Stimulated activated CD8-positive, alpha-beta memory T cell treated with anti-CD3 and anti-CD28 coated beads, Interleukin-4, amount 100 ng/mL, for 1 hour (primary cell): ENCODE data around the gene SPAG7.

Source experiments
- DNase-seq, 2 donors: peaks; one replicate each; pipeline ENCODE4 v3.0.0-alpha.2; 2020; ENCODE audit warnings: low read depth in 2 of 2, low spot score in 1 of 2

Gene SPAG7

DNA sequence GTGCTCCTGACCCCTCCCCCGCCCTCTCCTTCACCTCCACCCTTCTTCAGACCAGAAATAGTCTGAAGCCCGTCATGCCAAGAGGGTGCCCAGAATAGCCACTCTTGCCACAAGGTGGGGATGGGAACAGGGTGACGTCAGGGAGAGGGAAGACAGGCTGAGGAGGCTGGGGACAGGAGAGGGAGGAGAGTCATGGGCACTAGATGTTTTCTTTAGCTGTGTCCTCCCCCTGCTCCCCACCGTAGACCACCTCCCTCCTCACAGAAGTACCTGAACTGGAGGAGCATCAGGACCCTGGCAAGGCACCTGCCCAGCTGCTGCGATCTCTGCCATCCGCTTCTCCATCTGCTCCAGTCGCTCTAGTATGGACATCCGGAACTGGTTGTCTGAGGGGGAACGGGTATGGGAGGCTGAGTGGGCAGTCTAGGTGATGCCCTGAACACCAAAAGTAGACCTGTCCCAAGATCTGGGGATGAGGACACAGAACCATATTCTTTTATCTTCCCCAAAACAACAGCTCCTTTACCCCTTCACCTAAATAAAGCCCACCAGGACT lies 6.6 kb upstream of the SPAG7 start:
- DNase-seq: no peak

DNA sequence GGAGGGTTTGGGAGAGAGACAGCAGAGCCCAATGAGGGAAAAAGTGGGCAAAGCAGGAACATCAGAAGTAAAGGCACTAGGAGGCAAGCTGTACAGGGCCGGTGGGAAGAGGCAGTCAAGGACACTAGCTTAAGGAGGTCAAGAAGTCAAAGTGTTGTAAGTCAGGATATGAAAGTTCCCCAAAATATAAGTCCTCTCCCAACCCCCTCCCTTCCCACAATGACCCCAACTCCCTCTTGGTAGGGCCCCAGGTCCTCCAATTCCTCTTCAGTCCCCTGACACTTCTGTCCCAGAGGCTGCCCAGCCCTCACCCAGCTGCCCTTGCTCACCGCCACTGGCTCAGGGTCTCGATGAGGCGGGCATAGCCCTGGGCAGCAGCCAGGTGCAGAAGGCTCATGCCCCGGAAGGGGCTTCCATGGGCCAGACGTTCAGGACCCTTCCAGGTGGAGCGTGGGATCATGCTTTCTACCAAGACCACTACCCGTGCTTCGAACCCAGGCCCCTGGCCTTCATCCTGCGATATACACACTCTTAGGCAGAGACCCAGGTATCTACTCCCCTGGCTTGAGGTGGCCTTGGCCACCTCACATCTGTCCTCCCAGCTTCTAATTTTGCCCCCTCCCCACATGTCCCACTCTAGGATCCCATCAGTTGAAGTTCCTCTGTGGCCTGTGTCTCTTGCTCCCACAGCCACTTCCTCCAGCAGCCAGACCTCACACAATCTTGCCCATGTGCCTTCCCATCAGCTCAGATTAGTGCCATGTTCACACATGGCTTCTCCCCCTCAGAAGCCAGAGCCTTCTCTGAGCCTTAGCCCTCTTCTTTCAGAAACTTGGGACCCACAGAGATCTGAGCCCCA lies 5.9 kb upstream of the SPAG7 start:
- no peak for DNase-seq

DNA sequence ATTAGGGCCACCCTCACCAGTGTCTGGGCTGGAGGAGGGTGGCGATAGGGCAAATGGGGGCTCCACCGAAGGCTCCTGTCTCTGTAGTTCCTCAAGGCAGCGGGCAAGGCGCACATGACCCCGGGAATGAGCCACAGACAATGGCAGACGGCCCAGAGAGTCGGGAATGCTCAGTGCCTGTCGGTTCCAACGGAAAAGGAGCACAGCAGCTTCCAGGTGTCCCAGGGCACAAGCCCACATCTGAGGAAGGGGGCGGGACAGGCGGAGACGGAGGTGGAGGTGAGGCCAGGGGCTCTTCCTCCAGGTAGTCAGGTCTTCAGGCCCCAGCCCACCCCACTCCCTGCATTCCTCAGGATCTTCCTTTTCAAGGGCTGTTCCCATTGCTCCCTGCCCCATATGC lies 5.1 kb upstream of the SPAG7 start:
- DNase-seq: no peak

DNA sequence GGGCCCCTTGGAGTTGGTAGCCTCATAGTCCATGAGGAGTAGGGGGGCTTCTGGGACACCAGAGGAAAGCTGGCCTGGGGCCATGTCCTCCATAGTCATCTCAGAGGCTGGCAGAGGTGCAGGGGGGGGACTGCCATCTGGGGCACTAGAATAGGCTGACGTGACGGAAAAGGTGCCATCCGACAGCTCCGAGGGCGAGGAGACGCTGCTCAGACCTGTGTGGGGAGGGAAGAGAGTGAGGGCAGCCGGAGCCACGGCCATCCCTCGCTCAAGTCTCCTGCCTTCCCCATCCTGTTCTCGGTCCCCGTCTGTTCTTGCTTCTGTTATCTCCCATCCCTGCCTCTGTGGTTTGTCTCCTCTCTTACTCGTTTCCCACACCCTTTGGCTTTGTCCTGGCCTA lies 4.7 kb upstream of the SPAG7 start:
- DNase-seq: no peak

DNA sequence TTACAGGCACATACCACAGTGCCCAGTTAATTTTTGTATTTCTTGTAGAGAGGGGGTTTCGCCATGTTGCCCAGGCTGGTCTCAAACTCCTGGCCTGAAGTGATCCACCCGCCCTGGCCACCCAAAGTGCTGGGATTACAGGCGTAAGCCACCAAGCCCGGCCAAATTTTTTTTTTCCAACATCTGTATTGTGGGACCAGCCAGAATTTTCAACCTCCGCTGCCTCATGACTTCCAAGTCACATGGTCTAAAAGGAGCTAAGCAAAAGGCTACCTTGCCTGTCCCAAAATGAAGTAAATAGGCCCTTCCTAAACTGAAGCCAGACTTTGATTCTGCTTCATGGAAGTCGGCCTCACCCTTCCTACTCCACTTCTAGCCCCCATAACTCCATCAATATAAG lies 4.2 kb upstream of the SPAG7 start:
- DNase-seq: no peak

DNA sequence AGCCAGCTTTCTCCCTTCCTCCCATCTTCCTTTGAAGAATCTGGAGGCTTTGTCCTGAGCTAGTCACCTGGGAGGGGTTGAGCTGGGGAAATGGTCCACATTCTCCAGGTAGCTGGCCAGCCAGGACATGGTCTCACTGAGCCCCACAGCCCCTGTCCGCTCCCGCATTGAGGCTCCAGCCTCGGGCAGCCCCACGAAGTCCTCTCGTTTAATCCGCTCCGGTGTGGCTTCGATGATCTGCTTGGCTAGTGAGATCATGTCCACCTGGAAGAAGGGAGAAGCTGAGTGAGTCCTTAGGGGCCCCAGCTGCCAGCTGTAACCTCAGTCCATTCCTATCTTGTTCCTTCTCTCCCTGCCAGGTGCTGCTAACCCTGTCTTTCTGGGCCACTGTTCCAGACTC lies 2.7 kb upstream of the SPAG7 start:
- no peak for DNase-seq

DNA sequence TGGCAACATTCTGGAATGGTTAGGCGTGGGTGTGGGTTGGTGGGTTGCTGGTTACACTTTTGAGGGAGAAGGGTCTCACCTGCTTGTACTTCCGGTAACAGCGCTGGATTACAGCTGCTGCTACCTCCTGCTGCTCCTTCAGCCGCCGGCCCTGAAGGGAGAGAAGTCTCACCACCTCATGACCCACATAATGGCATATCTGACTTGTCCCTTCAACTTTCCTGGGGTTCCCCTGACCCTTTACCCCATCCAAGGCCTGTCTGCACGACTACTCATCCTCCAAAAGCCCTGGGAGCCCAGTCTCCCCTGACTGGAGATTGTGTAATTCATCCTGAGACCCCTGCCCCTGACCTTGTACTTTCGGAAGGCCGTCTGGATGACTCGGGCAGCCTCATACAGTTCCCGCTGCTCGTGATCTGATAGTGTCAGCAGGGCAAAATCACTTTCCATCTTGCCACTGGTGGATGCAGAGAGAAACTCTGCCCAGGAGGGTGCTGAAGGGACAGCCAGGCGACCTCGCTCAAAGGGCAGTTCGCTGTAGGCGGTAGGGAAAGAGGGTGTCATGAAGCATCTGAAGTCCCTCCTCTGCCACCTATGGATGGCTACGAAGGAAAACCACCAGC lies 2.0 kb upstream of the SPAG7 start:
- no peak for DNase-seq

DNA sequence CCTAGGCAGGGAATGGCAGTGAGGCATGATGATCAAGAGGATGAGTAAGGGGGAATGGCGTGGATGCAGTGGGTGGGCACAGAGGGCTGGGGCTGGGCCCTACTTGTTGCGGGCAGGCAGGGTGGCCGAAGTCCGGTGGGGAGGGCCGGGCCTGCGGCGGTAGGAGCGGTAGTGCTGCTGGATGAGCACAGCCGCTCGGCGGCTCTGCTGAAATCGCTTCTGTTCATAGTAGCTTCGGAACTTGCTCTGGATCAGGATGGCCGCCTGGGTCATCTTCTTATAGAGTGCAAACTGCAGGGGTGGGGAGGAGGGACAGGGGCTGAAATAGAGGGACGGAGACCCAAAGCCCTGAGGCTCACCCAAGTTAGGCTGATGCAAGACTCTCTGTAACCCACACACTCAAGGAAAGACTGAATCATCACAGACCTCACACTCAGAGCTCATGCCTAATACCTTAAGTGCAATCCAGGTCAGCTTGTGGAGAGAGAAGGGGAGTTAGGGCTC lies 1.5 kb upstream of the SPAG7 start:
- no peak for DNase-seq

DNA sequence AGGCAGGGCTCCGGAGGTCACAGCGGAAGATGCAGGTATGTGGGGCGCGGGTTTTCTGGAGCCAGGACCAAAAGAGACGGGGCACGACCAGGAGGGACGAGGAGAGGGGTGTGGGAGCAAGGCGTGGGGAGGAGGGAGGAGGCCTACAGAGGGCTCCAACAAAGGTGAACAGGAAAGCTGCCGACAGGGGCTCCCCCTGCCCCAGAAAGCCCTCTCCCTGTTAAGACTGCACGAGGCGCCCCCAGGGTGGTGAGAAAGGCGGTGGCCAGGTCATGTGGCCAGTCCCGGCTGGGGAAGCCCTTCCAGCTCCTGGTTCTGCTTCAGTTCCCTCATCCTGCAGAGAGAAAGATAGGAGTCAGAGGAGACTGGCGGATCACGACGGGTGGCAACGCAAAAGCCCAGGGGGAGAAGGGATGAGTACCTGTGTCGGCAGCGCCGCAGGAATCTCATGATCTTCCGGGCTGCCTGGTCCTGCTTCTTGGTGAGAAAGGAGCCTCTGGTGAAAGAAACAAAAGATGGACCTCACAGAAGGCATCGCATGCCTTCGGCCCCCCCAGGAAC lies 949 bp upstream of the SPAG7 start:
- DNase-seq: no peak

DNA sequence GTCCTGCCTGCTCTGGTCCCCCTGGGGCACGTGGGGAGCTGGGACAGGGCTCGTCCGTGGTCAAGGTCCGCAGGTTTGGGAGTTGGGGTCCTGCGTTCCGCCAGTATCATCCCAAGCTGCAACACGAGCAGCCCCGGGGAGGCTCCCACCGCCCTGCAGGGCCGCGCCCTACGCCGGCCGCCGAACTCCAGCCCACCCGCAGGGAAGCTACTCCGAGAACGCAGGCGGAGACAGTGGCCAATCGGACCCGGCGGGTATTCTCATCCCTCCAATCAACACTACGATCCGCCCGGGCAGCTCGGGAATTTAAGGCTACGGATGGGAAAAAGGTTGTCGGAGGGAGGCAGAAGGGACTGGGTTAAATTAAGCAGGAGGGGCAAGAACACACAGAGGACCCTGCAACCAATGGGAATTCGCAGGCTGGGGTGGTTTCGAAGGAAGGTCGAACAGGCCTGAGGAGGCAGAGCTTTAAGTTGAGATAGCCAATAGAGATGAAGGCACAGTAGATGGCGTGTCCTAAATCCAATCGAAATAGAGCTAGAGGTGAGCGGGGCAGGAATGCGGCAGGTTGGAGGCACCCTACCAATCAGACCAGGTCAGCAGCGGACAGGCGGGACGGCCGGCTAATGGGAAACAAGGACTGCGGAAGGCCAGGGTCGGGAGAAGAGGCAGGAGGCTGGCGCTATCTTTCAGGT lies 626 bp downstream of the SPAG7 start:
- peak; percentile 77 to 90 for DNase-seq

DNA sequence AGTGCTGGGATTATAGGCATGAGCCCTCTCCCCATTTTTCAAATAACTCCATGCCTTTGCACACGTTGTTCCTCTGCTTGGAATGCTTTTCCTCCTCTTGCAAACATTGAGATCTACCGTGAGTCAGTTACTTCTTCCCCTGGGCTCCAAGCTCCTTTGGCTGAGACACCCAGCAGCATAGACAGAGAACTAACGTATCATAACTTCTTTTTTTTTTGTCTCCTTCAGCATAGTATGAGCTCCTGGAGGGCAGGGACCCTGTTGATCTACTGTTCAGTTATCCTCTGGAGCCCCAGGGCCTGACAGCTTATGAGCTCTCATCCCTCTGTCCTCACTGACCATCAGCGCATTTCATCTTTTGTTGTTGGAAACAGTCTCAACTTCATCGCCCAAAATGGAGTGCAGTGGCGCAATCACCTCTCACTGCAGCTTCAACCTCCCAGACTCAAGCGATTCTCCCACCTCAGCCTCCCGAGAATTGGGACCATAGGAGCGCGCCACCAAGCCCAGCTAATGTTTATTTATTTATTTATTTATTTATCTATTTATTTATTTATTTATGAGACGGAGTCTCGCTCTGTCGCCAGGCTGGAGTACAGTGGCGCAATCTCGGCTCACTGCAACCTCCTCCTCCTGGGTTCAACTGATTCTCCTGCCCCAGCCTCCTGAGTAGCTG lies 2.2 kb downstream of the SPAG7 start:
- DNase-seq: no peak

DNA sequence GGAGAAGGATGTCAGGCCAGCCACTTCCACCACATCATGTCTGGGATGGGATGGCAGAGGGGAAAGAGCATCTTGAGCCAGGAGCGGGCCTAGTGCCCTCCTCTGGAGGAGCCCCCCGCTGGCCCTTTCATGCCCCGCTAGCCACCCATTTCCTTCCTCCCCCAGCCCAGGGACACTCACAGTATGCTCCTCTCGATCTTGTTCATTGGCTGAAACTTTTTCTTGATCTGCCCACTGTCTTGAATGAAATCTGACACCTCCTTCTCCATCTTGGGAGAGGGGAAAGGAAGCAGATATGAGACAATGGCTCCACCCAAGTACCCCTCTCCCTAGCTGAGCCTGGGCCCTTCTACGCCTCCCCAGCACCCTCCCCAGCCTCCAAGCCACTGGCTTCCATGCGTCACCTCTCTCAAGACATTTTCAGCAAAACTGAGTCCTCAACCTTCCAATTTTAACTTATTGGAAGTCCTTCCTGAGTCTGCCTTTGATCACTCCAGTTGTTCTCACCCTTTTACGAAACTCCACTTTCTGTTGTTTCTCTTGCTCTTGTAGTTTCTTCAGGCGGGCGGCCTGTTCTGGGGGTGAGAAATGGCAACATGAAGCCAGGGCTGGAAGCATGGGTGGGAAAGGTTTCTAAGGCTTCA lies 7.2 kb downstream of the SPAG7 start:
- no peak for DNase-seq

DNA sequence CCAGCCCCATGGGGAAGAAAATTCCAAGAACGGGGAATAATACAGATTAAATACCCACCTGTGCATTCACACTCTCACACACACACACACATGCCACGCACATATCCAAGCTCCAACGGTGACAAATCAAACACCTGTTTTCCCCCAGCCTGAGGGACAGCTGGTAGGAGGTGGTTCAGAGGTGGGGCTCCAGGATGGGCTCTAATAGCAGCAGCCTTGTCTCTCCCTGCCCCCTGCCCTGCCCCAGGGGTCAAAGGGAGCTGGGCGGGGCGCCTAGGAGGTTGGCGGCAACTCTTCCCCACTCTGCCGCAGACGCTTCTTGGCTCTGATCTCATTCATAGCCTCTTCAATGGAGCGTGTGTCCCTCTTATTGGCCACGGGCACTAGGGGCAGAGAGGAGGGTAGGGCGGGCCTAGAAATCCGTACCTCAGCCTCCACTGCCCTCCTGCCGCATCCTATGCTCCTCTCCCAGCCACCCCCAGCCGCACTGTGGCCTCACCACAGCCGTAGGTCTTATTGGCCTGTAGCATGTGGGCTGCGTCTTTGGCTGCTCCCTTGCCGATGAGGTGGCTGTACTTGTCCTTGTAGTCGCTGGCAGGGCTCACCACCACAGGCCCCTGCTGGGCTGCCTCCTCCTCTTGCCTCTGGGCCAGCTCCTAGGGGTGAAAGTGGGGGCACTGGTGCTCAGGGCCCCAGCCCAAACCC lies 8.2 kb downstream of the SPAG7 start:
- no peak for DNase-seq

DNA sequence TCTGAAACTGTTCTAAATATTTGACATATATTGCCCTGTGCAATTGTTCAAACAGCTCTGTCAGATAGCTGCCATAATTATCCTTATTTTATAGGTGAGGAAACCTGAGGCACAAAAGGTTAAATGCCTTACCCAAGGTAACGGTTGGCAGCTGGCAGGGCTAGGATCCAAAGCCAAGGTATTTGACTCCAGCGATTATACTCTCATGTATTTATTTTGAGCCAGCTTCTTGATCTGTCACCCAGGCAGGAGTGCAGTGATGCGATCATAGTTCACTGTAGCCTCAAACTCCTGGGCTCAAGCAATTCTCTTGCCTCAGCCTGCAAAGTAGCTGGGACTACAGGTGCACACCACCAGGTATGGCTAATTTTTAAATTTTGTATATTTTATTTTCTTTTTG lies 9.5 kb downstream of the SPAG7 start:
- DNase-seq: no peak

DNA sequence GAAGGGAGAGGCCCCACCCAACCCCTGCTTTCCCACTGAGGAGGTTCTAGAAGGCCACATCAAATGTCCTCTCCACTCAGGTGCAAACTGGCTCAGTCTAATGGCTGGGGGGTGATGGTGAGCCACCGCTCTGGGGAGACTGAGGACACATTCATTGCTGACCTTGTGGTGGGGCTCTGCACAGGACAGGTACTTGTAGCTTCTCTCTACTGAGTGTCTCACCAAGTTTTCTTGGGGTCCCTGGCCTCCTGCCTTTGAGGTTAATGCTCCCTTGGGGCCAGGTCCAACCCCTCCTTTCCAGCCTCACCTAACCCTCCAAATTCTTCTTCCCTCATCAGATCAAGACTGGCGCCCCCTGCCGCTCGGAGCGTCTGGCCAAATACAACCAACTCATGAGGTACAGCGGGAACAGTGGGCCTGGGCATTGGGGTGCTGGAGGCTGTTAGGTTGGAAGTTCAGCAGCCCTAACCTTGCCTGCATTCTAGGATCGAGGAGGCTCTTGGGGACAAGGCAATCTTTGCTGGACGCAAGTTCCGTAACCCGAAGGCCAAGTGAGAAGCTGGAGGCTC lies 11.0 kb downstream of the SPAG7 start:
- no peak for DNase-seq

DNA sequence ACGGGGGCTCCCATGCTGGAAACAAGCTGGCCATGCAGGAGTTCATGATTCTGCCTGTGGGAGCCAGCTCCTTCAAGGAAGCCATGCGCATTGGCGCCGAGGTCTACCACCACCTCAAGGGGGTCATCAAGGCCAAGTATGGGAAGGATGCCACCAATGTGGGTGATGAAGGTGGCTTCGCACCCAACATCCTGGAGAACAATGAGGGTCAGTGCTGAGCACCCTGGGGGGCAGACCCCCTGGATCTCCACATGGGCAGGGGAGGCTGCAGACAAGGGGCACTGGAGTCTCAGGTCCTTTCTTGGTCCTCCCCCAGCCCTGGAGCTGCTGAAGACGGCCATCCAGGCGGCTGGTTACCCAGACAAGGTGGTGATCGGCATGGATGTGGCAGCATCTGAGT lies 12.5 kb downstream of the SPAG7 start:
- no peak for DNase-seq

DNA sequence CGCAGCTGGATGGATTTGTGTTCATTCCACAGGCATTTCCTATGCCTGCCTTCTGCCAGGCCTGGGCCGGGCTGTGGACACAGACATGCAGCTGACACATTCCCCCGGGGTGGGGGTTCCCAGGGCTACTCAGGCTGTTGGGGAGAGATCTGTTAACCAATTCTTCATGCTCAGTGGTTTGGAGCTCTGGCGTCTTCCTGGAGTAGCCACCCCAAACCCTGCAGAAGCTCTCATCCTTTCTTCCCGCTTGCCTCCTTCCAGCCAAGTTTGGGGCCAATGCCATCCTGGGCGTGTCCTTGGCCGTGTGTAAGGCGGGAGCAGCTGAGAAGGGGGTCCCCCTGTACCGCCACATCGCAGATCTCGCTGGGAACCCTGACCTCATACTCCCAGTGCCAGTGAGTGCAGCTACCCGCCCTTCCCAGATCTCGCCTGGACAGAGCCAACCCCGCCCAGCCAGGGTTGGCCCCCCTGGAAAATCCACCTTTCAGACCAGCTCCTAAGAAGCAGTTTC lies 14.1 kb downstream of the SPAG7 start:
- no peak for DNase-seq

DNA sequence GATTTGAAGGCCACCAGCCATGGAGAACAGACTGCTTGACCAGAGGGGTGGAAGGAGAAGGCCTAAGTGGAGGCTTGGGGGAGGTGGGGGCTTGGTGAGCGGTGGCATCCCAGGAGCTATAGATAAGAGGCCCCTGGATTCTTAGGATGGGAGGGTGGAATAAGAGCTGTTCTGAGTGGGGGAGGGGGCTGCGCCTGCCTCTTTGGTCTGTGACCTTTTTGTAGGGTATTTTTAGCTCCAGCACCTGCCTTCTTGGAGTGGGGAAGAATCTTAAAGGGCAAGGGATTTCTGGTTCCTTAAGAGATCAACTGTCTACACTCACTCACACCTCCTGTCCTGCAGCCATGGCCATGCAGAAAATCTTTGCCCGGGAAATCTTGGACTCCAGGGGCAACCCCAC lies 16.1 kb downstream of the SPAG7 start:
- no peak for DNase-seq

DNA sequence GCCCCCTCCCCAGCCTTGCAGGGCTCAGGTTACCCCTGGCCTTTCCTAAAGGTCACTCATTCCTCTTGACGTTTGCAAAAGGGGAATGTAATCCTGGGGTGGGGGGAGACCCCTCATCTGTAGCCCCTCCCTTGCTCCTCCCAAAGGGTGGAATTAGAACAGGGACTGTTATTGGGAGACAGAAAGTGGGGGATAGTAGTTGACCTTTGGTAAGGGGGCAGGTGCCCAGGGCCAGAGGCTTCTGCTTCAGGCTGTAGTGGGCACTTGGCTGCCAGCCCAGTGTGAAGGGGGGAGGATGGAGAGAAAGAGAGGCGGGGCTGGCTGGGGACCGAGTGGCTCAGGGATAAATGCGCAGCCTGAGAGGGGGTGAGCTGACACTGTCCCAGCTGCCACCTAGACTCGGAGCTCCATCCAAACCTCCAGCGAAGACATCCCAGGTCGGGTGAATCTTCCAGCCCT lies 16.8 kb downstream of the SPAG7 start, which contains the start of gene ENO3:
Gene ENO3, plus strand, starts transcription at position 374 of the 459 bp plus-strand sequence. CDS start 711 bp downstream, outside the sequence.
- no peak for DNase-seq
